Small intestine (tissue), 7 donors: ENCODE results near the gene GPATCH2. TPM values are rescaled to one million over a fixed set of nuclear protein-coding genes. Genes with fewer than 3 reads are reported as not detected.

ENCODE experiments used
- DNase-seq, 2 donors: peaks; one replicate each; pipeline versions ENCODE4 v3.0.0 to v3.0.0-alpha.2; 2013
- FAIRE-seq: peaks from 2 replicates; lab custom pipeline; 2012; peaks lifted over from hg19 to GRCh38; lab: Jason Lieb, UNC
- H3K27ac ChIP-seq, 3 donors: one replicate each; pipeline ENCODE4 v1.5.1; 2013; ENCODE audit warnings: low read length in 2 of 3, mild to moderate bottlenecking in 2 of 3, control low read depth in 1 of 3, inconsistent platforms in 1 of 3, low read depth in 1 of 3, moderate library complexity in 1 of 3
- H3K27me3 ChIP-seq, 3 donors: one replicate each; pipeline ENCODE4 v1.6.1; 2013; ENCODE audit warnings: low read length in 3 of 3, inconsistent platforms in 1 of 3; ENCODE audit not compliant: control insufficient read depth in 3 of 3, insufficient read depth in 3 of 3
- H3K36me3 ChIP-seq, 3 donors: one replicate each; pipeline ENCODE4 v1.6.1; 2013; ENCODE audit warnings: low read length in 3 of 3, inconsistent platforms in 1 of 3, low read depth in 1 of 3, mild to moderate bottlenecking in 1 of 3, moderate library complexity in 1 of 3; ENCODE audit not compliant: control insufficient read depth in 3 of 3, insufficient read depth in 2 of 3
- H3K4me1 ChIP-seq, 3 donors: one replicate each; pipeline ENCODE4 v1.6.1; 2013; ENCODE audit warnings: low read length in 2 of 3, inconsistent platforms in 1 of 3, low read depth in 1 of 3, mild to moderate bottlenecking in 1 of 3, moderate library complexity in 1 of 3; ENCODE audit not compliant: control insufficient read depth in 3 of 3, insufficient read depth in 2 of 3
- H3K4me3 ChIP-seq, 3 donors: one replicate each; pipeline ENCODE4 v1.5.1; 2013; ENCODE audit warnings: low read length in 3 of 3, control low read depth in 1 of 3, inconsistent platforms in 1 of 3, low read depth in 1 of 3, mild to moderate bottlenecking in 1 of 3, moderate library complexity in 1 of 3
- H3K9me3 ChIP-seq, 2 donors: one replicate each; pipeline ENCODE4 v1.6.1; 2013; ENCODE audit warnings: low read depth in 1 of 2, low read length in 1 of 2; ENCODE audit not compliant: control insufficient read depth in 2 of 2, insufficient read depth in 1 of 2
- WGBS, 3 donors: extraction: QIAGEN DNeasy Blood & Tissue Kit; methylation state at CpG; one replicate each; pipeline ENCODE4 v1.1.7; 2013; 5-methylcytosine and 5-hydroxymethylcytosine counted together
- polyA plus RNA-seq, 4 donors: library from polyadenylated mRNA; stranded (reverse) in 3 of 4; unstranded in 1 of 4; fragments of 200-250 nt in 3 of 4; fragments of 120-200 nt in 1 of 4; gene quantifications; one replicate each; pipeline versions ENCODE4 v1.2.1 to v1.2.3, GENCODE V29; 2013
- donor health status: healthy with polysubstance abuse.
- donor health status: control.
- donor health status: control.
- donor health status: Bipolar disorder and iron deficiency.
- donor health status: healthy.

Gene GPATCH2
- polyA plus RNA-seq, 4 donors: 2.7 to 21.9 (median 5.6) TPM

- Histone ChIP-seq H3K4me1 (no peaks in the 10 kb centered on the region), H3K27me3 (no peaks in the 10 kb centered on the region), H3K36me3 (no peaks in the 10 kb centered on the region), H3K4me3 (no peak overlapping the region), H3K27ac (no peak overlapping the region), H3K9me3 (no peaks in the 10 kb centered on the region)
- DNase-seq (no peak), FAIRE-seq (no peak)
- WGBS, 3 donors: 70 to 87% (median 72%) methylated on average over 3 of the region's 3 CpGs
Measured at GRCh38 chr1:217417363-217417762, 213.5 kb downstream of the GPATCH2 start.

GRCh38 chr1:217407534-217408001 is 223.3 kb downstream of the GPATCH2 start:
- H3K27me3 ChIP-seq: no peaks in the 10 kb centered on the region
- H3K27ac ChIP-seq: no peak overlapping the region
- no peak overlapping the region for H3K4me3 ChIP-seq
- no peaks in the 10 kb centered on the region for H3K9me3 ChIP-seq
- no peaks in the 10 kb centered on the region for H3K36me3 ChIP-seq
- DNase-seq (no peak), FAIRE-seq (no peak)
- 73 to 96% (median 91%) methylated on average over 9 of the region's 9 CpGs for WGBS, 3 donors
- no peaks in the 10 kb centered on the region for H3K4me1 ChIP-seq

GRCh38 chr1:217403026-217403720 is 227.7 kb downstream of the GPATCH2 start:
- Histone ChIP-seq H3K27ac (no peak overlapping the region), H3K9me3 (no peaks in the 10 kb centered on the region), H3K27me3 (no peaks in the 10 kb centered on the region), H3K36me3 (no peaks in the 10 kb centered on the region), H3K4me3 (no peak overlapping the region), H3K4me1 (no peaks in the 10 kb centered on the region)
- FAIRE-seq (no peak), DNase-seq (no peak)
- 74 to 87% (median 84%) methylated on average over 8 of the region's 8 CpGs for WGBS, 3 donors

GRCh38 chr1:217402301-217402700 is 228.6 kb downstream of the GPATCH2 start:
- no peak for DNase-seq
- FAIRE-seq: no peak
- WGBS, 3 donors: 68 to 83% (median 76%) methylated on average over 2 of the region's 2 CpGs
- Histone ChIP-seq H3K4me1 (no peaks in the 10 kb centered on the region), H3K27ac (no peak overlapping the region), H3K36me3 (no peaks in the 10 kb centered on the region), H3K4me3 (no peak overlapping the region), H3K9me3 (no peaks in the 10 kb centered on the region), H3K27me3 (no peaks in the 10 kb centered on the region)

GRCh38 chr1:217393896-217394295 is 237.0 kb downstream of the GPATCH2 start:
- H3K27me3 ChIP-seq: no peaks in the 10 kb centered on the region
- H3K27ac ChIP-seq: no peak overlapping the region
- no peaks in the 10 kb centered on the region for H3K4me1 ChIP-seq
- no peak overlapping the region for H3K4me3 ChIP-seq
- H3K36me3 ChIP-seq: no peaks in the 10 kb centered on the region
- no peak for FAIRE-seq
- DNase-seq: peak; percentile 8 to 29
- WGBS, 3 donors: 77 to 96% (median 90%) methylated on average over 1 of the region's 1 CpG
- no peaks in the 10 kb centered on the region for H3K9me3 ChIP-seq

- Histone ChIP-seq H3K36me3 (no peaks in the 10 kb centered on the region), H3K27ac (no peak overlapping the region), H3K4me3 (no peak overlapping the region), H3K9me3 (no peaks in the 10 kb centered on the region), H3K27me3 (no peaks in the 10 kb centered on the region), H3K4me1 (no peaks in the 10 kb centered on the region)
- no peak for FAIRE-seq
- WGBS, 3 donors: 77 to 90% (median 89%) methylated on average over 3 of the region's 3 CpGs
- DNase-seq: no peak
Measured at GRCh38 chr1:217392441-217392840, 238.4 kb downstream of the GPATCH2 start.

GRCh38 chr1:217389895-217390294 is 241.0 kb downstream of the GPATCH2 start:
- FAIRE-seq: no peak
- no peak overlapping the region for H3K4me3 ChIP-seq
- H3K36me3 ChIP-seq: no peaks in the 10 kb centered on the region
- WGBS, 3 donors: 72 to 84% (median 75%) methylated on average over 5 of the region's 5 CpGs
- H3K4me1 ChIP-seq: no peaks in the 10 kb centered on the region
- no peaks in the 10 kb centered on the region for H3K27me3 ChIP-seq
- no peak for DNase-seq
- no peaks in the 10 kb centered on the region for H3K9me3 ChIP-seq
- H3K27ac ChIP-seq: no peak overlapping the region

GRCh38 chr1:217388522-217389065 is 242.3 kb downstream of the GPATCH2 start:
- no peaks in the 10 kb centered on the region for H3K9me3 ChIP-seq
- H3K27me3 ChIP-seq: no peaks in the 10 kb centered on the region
- no peak overlapping the region for H3K27ac ChIP-seq
- H3K4me3 ChIP-seq: no peak overlapping the region
- H3K36me3 ChIP-seq: no peaks in the 10 kb centered on the region
- FAIRE-seq (no peak), DNase-seq (no peak)
- 80 to 86% (median 83%) methylated on average over 9 of the region's 9 CpGs for WGBS, 3 donors
- H3K4me1 ChIP-seq: no peaks in the 10 kb centered on the region
